GM20000 (cell line): ENCODE results near the gene CREB3L1.

Experiments used
- DNase-seq: peaks from one replicate; pipeline ENCODE4 v3.0.0; 2012; ENCODE audit warnings: low spot score
- CTCF ChIP-seq: IDR thresholded peaks from 2 replicates; pipeline ENCODE4 v1.5.1; 2012; ENCODE audit warnings: mild to moderate bottlenecking, control low read depth; ENCODE audit errors: extremely low read depth, missing control alignments

Gene CREB3L1

GRCh38 chr11:46370253-46370652 lies 92.8 kb downstream of the CREB3L1 start:
- TF ChIP-seq CTCF, result no peak
- DNase-seq, result no peak
